Large intestine (tissue), 3 donors: Measurements from ENCODE around the gene SNCB. TPM values are rescaled to one million over a fixed set of nuclear protein-coding genes. Genes with fewer than 3 reads are reported as not detected.

ENCODE experiments used
- DNase-seq, 2 donors: peaks; one replicate each; pipeline versions ENCODE4 v3.0.0 to v3.0.0-alpha.2; 2013
- H3K27ac ChIP-seq: one replicate; pipeline ENCODE4 v1.5.1; 2013; ENCODE audit warnings: low read length
- H3K27me3 ChIP-seq: 2 replicates; pipeline ENCODE4 v1.6.1; 2013; ENCODE audit warnings: low read length; ENCODE audit not compliant: control insufficient read depth, insufficient read depth
- H3K36me3 ChIP-seq: 2 replicates; pipeline ENCODE4 v1.6.1; 2013; ENCODE audit warnings: low read length; ENCODE audit not compliant: control insufficient read depth, insufficient read depth
- H3K4me1 ChIP-seq: one replicate; pipeline ENCODE4 v1.6.1; 2013; ENCODE audit warnings: low read length; ENCODE audit not compliant: control insufficient read depth, insufficient read depth
- H3K4me3 ChIP-seq: one replicate; pipeline ENCODE4 v1.5.1; 2013; ENCODE audit warnings: low read length
- H3K9me3 ChIP-seq: one replicate; pipeline ENCODE4 v1.6.1; 2013; ENCODE audit warnings: mild to moderate bottlenecking, low read depth, low read length, moderate library complexity; ENCODE audit not compliant: control insufficient read depth
- WGBS: methylation state at CpG from one replicate; pipeline ENCODE4 v1.1.5; 2013; ENCODE audit warnings: low lambda C conversion rate; ENCODE audit not compliant: insufficient coverage; 5-methylcytosine and 5-hydroxymethylcytosine counted together
- polyA plus RNA-seq: library from polyadenylated mRNA; unstranded; fragments of 120-200 nt; gene quantifications from one replicate; pipeline ENCODE4 v1.2.1, GENCODE V29; 2013

SNCB gene
- polyA plus RNA-seq, 1 donor = 0.39 TPM

DNA sequence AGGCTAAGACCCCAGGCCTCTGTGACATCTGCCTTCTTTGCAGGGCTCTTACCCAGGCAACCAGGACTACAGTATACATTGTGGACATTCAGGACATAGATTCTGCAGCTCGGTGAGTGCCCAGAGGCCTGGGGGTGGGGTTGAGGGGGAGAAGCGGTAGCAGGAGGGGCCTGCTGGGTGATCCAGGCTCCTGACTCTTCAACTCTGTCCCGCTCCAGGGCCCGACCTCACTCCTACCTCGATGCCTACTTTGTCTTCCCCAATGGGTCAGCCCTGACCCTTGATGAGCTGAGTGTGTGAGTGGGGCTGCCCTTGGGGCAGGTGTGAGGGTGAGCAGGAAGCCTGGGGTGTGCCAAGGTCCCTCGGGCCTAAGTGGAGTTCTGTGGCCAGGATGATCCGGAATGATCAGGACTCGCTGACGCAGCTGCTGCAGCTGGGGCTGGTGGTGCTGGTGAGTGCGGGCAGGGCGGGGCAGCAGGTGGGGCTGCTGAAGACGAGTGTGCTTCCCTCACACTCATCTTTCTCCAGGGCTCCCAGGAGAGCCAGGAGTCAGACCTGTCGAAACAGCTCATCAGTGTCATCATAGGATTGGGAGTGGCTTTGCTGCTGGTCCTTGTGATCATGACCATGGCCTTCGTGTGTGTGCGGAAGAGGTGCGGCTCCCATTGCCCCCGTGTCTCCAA is 40.2 kb downstream of the SNCB start:
- Histone ChIP-seq H3K36me3 (peaks cover 58% of the 10 kb centered on the region), H3K27ac (no peak overlapping the region), H3K4me3 (no peak overlapping the region), H3K4me1 (no peaks in the 10 kb centered on the region), H3K27me3 (no peaks in the 10 kb centered on the region), H3K9me3 (peaks cover 20% of the 10 kb centered on the region)
- no peak for DNase-seq
- no CpG with 5 or more reads among the region's 17 CpGs for WGBS

DNA sequence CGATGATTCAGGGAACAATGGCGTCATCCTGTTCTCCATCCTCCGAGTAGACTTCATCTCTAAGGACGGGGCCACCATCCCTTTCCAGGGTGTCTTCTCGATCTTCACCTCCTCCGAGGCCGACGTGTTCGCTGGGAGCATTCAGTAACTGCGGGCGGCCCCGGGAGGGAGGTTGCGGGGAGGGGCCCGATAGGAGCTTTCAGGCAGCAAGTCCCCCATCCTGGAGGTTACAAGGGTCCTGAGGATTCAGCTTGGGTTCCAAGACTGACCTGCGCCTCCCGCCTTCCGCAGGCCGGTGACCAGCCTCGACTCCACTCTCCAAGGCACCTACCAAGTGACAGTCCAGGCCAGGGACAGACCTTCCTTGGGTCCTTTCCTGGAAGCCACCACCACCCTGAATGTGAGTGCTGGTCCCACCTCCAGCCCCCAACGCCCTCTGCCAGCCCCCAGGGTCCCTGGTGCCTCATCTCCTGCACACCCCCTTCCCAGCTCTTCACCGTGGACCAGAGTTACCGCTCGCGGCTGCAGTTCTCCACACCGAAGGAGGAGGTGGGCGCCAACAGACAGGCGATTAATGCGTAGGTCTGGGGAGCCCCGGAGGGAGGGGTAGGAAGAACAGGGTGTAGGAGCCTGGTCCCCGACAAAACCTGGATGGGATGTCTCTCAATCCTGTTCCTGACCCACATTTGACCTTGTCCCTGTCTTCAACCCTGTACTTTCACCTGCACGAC is 41.1 kb downstream of the SNCB start:
- Histone ChIP-seq H3K9me3 (peaks cover 29% of the 10 kb centered on the region), H3K27me3 (no peaks in the 10 kb centered on the region), H3K4me1 (no peaks in the 10 kb centered on the region), H3K27ac (no peak overlapping the region), H3K4me3 (no peak overlapping the region), H3K36me3 (peaks cover 67% of the 10 kb centered on the region)
- no peak for DNase-seq
- no CpG with 5 or more reads among the region's 31 CpGs for WGBS

DNA sequence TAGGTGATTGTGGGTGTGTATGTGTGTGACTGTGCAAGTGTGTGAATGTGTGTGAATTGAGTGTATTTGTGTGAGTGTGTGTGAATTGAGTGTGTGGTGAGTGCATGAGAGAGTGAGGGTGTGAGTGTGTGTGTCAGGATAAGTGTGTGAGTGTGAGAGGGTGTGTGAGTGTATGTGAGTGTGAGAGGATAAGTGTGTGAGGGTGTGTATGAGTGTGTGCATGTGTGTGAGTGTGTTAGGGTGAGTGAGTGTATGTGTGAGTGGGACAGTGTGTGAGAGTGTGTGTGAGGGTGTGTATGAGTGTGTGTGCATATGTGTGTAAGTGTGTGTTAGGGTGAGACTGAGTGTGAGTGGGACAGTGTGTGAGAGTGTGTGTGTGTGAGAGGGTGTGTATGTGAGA is 42.0 kb downstream of the SNCB start:
- Histone ChIP-seq H3K27ac (no peak overlapping the region), H3K9me3 (peaks cover 38% of the 10 kb centered on the region), H3K4me1 (no peaks in the 10 kb centered on the region), H3K36me3 (peaks cover 72% of the 10 kb centered on the region), H3K4me3 (no peak overlapping the region), H3K27me3 (no peaks in the 10 kb centered on the region)
- no peak for DNase-seq

- H3K4me1 ChIP-seq = no peaks in the 10 kb centered on the region
- H3K4me3 ChIP-seq = no peak overlapping the region
- DNase-seq = peak in 1 of 2 donors; percentile 39
- H3K27me3 ChIP-seq = no peaks in the 10 kb centered on the region
- H3K27ac ChIP-seq = no peak overlapping the region
- WGBS = no CpG with 5 or more reads among the region's 7 CpGs
- H3K36me3 ChIP-seq = peaks cover 72% of the 10 kb centered on the region
- H3K9me3 ChIP-seq = peaks cover 38% of the 10 kb centered on the region
These were observed 42.9 kb downstream of the SNCB start for GRCh38 chr5:176587398-176587797.

DNA sequence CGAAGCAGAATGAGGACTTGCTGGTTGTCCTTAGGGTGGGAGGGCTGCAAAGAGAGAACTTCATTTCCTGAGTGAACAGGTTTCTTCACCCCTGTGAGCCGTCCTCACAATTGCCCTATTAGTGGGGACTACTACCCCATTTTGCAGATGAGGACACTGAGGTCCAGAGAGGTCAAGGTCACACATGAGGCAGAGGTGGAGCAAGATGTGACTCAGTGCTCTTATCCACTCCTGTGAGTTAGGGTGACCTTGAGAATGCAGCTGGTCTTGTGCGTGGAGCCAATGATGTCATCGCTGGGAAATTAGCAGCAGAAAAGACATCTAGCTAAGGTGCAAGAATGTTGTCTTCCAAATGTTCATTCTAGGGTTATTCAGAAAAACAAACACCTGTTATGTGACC is 47.3 kb downstream of the SNCB start:
- H3K27me3 ChIP-seq = no peaks in the 10 kb centered on the region
- H3K4me1 ChIP-seq = peaks cover 8% of the 10 kb centered on the region
- no peak for DNase-seq
- no CpG with 5 or more reads among the region's 4 CpGs for WGBS
- no peak overlapping the region for H3K4me3 ChIP-seq
- no peak overlapping the region for H3K27ac ChIP-seq
- peaks cover 30% of the 10 kb centered on the region for H3K9me3 ChIP-seq
- peaks cover 69% of the 10 kb centered on the region for H3K36me3 ChIP-seq

- Histone ChIP-seq H3K4me1 (peaks cover 8% of the 10 kb centered on the region), H3K27ac (peak overlapping the region; percentile 83), H3K4me3 (no peak overlapping the region), H3K9me3 (peaks cover 26% of the 10 kb centered on the region), H3K27me3 (no peaks in the 10 kb centered on the region), H3K36me3 (peaks cover 72% of the 10 kb centered on the region)
- DNase-seq = peak; percentile 77 to 89
- no CpG with 5 or more reads among the region's 12 CpGs for WGBS
These were observed 49.0 kb downstream of the SNCB start for GRCh38 chr5:176581361-176581760.

DNA sequence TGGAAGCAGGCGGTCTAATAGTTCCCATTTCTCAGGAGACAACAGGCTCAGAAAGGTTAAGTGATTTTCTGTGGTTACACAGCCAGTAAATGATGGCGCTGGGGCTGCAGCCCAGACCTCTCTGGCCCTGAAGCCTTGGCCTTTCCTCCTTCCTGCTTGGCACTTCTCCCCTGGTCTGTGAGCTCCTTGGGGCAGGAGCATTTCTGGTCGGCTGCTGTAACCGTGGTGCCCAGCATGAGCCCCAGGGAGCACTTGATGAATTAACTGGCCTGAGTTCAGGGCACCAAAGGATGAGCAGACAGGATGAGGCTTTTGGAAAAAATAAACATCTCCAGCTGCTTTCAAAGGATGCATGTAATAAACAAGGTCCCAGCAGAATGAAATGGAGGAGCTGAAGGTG is 51.0 kb downstream of the SNCB start:
- no peak for DNase-seq
- Histone ChIP-seq H3K4me3 (no peak overlapping the region), H3K27ac (peak overlapping the region; percentile 2), H3K4me1 (peaks cover 8% of the 10 kb centered on the region), H3K9me3 (peaks cover 10% of the 10 kb centered on the region), H3K27me3 (no peaks in the 10 kb centered on the region), H3K36me3 (peaks cover 71% of the 10 kb centered on the region)
- no CpG with 5 or more reads among the region's 4 CpGs for WGBS

DNA sequence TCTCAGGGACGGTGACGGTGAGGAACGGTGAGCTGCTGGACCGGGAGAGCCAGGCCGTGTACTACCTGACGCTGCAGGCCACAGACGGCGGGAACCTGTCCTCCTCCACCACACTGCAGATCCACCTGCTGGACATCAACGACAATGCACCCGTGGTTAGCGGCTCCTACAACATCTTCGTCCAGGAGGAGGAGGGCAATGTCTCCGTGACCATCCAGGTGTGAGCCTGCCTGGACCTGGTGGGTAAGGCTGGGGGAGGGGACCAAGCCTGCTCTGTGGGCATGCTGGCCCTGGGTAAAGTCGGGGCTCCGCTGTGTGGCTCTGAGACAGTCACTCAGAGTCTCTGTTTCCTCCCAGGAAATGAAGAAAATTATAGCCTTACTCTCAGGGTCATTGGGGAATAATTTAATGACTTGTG is 51.9 kb downstream of the SNCB start:
- no CpG with 5 or more reads among the region's 15 CpGs for WGBS
- Histone ChIP-seq H3K36me3 (peaks cover 67% of the 10 kb centered on the region), H3K9me3 (peaks cover under 1% of the 10 kb centered on the region), H3K27ac (no peak overlapping the region), H3K27me3 (no peaks in the 10 kb centered on the region), H3K4me3 (no peak overlapping the region), H3K4me1 (peaks cover 8% of the 10 kb centered on the region)
- DNase-seq = peak; percentile 56 to 64

DNA sequence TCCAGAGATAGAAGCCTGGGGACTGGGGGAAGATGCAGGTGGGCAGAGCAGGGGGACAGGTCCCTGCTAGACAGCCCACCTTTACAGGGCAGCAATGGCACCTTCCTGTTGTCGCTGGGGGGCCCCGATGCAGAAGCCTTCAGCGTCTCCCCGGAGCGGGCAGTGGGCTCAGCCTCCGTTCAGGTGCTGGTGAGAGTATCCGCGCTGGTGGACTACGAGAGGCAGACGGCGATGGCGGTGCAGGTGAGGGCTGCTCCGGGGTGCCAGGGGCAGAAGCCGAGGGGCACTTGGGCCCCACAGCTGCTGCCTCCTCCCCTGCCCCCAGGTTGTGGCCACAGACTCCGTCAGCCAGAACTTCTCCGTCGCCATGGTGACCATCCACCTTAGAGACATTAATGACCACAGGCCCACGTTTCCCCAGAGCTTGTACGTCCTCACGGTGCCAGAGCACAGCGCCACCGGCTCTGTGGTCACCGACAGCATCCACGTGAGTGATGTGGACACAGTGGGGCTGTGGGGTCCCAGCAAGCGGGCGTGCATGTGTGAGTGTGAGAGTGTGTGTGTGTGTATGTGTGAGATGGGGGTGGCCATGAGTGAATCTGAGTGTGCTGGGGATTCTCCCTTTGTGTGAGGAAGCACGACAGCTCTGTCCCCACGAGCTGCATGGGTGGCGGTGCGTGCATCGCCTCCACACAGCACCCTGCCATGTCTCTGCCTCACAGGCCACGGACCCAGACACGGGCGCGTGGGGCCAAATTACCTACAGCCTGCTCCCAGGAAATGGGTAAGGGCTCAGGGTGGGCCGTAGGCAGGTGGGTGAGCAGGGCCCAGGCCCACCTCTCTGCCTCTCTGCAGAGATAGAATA is 52.8 kb downstream of the SNCB start:
- Histone ChIP-seq H3K36me3 (peaks cover 59% of the 10 kb centered on the region), H3K9me3 (no peaks in the 10 kb centered on the region), H3K27ac (no peak overlapping the region), H3K4me1 (peaks cover 8% of the 10 kb centered on the region), H3K27me3 (no peaks in the 10 kb centered on the region), H3K4me3 (no peak overlapping the region)
- no peak for DNase-seq
- WGBS = no CpG with 5 or more reads among the region's 36 CpGs
